HCT116 (cell line): ENCODE measurements around the gene MAEA. TPM values are rescaled to one million over a fixed set of nuclear protein-coding genes. Genes with fewer than 3 reads are reported as not detected.

Experiments
- ATAC-seq: fragments of 200-7000 bp; cut with Tn5 transposase; 2 replicates; pipeline ENCODE4 v1.9.1; 2020; ENCODE audit warnings: mild to moderate bottlenecking, moderate library complexity
- BruUV-seq: library from RNA; stranded (reverse); fragments of 400-500 nt; replicated peaks from 2 replicates; lab custom pipeline; 2021; lab: Mats Ljungman, UMichigan
- CTCF ChIA-PET: fragments of 300-600 bp; sonication (Branson Sonifier 250); formaldehyde crosslinking; loops from one replicate; lab custom pipeline; 2021; ENCODE audit warnings: antibody characterized with exemption; lab: Charles Lee
- POLR2A ChIA-PET: fragments of 300-600, 350-600 bp; sonication (Branson Sonifier 250); formaldehyde crosslinking; loops from one replicate; lab custom pipeline; 2021; ENCODE audit warnings: antibody characterized with exemption; lab: Charles Lee
- RAD21 ChIA-PET, 2 experiments: fragments of 300-600 bp; sonication (Branson Sonifier 250); formaldehyde crosslinking; loops; one replicate each; lab custom pipeline; 2023; ENCODE audit warnings: low total read pairs in 2 of 2; ENCODE audit not compliant: uncharacterized antibody in 2 of 2, unreplicated experiment in 2 of 2, low non-redundant PET in 1 of 2; lab: Charles Lee
- DNase-seq: peaks from one replicate; pipeline ENCODE4 v3.0.0-alpha.2; 2010; ENCODE audit warnings: low read depth, low spot score
- H2AFZ ChIP-seq: fragments of 200-600 bp; shearing (Covaris generic), sonication (generic); 2 replicates; pipeline ENCODE4 v1.6.1; 2017; ENCODE audit warnings: low read depth, mixed run types, mixed read lengths, antibody characterized with exemption, low read length; ENCODE audit not compliant: poor library complexity, severe bottlenecking
- H3K27ac ChIP-seq: 2 replicates; pipeline ENCODE4 v1.5.1; 2012; ENCODE audit warnings: low read depth, low read length
- H3K27me3 ChIP-seq: fragments of 200-600 bp; sonication (generic); 2 replicates; pipeline ENCODE4 v1.6.1; 2016; ENCODE audit warnings: mixed run types, low read length, mixed read lengths; ENCODE audit not compliant: insufficient read depth
- H3K36me3 ChIP-seq, 2 experiments: fragments of 200-500 bp in 1 of 2; fragments of 200-600 bp in 1 of 2; sonication (Bioruptor generic) in 1 of 2; sonication (generic) in 1 of 2; 2 replicates each; pipeline versions ENCODE4 v1.5.1 to v1.6.1; 2014 to 2016; ENCODE audit warnings: low read length in 2 of 2, inconsistent platforms in 1 of 2, mixed read lengths in 1 of 2, mixed run types in 1 of 2; ENCODE audit not compliant: insufficient read depth in 2 of 2, control insufficient read depth in 1 of 2
- H3K4me1 ChIP-seq, 2 experiments: fragments of 200-600 bp in 1 of 2; sonication (generic) in 1 of 2; 2 replicates each; pipeline versions ENCODE4 v1.5.1 to v1.6.1; 2012 to 2017; ENCODE audit warnings: low read length in 2 of 2, inconsistent platforms in 1 of 2, mild to moderate bottlenecking in 1 of 2, mixed read lengths in 1 of 2, mixed run types in 1 of 2, moderate library complexity in 1 of 2; ENCODE audit not compliant: insufficient read depth in 2 of 2, control insufficient read depth in 1 of 2
- H3K4me2 ChIP-seq: fragments of 200-600 bp; sonication (generic); 2 replicates; pipeline ENCODE4 v1.6.1; 2017; ENCODE audit warnings: mixed run types, low read length, mixed read lengths
- H3K4me3 ChIP-seq, 2 experiments: fragments of 200-600 bp in 1 of 2; sonication (generic) in 1 of 2; replicated peaks in 1 of 2; 2 replicates each; pipeline ENCODE4 v1.5.1; 2011 to 2016; ENCODE audit warnings: low read length in 2 of 2, control low read depth in 1 of 2, low read depth in 1 of 2, mild to moderate bottlenecking in 1 of 2, mixed read lengths in 1 of 2, mixed run types in 1 of 2
- H3K79me2 ChIP-seq: fragments of 200-600 bp; sonication (generic); 2 replicates; pipeline ENCODE4 v1.6.1; 2017; ENCODE audit warnings: mild to moderate bottlenecking, mixed run types, low read length, moderate library complexity, mixed read lengths; ENCODE audit not compliant: insufficient read depth
- H3K9ac ChIP-seq: fragments of 200-600 bp; sonication (generic); 2 replicates; pipeline ENCODE4 v1.6.1; 2016; ENCODE audit warnings: low read length, mixed read lengths
- H3K9me2 ChIP-seq: fragments of 200-600 bp; sonication (generic), shearing (Covaris generic); 2 replicates; pipeline ENCODE4 v1.6.1; 2017; ENCODE audit warnings: mixed run types, mild to moderate bottlenecking, moderate library complexity; ENCODE audit not compliant: insufficient read depth
- H3K9me3 ChIP-seq, 2 experiments: fragments of 200-500 bp in 1 of 2; fragments of 200-600 bp in 1 of 2; sonication (Bioruptor generic) in 1 of 2; sonication (generic) in 1 of 2; 2 replicates each; pipeline ENCODE4 v1.6.1; 2014 to 2017; ENCODE audit warnings: low read length in 2 of 2, mixed read lengths in 2 of 2, inconsistent platforms in 1 of 2, low read depth in 1 of 2, mild to moderate bottlenecking in 1 of 2, mixed run types in 1 of 2, moderate library complexity in 1 of 2; ENCODE audit not compliant: control insufficient read depth in 1 of 2, insufficient read depth in 1 of 2
- H4K20me1 ChIP-seq: fragments of 200-600 bp; sonication (generic), shearing (Covaris generic); 2 replicates; pipeline ENCODE4 v1.6.1; 2017; ENCODE audit warnings: mixed run types, mild to moderate bottlenecking, moderate library complexity; ENCODE audit not compliant: insufficient read depth
- ELF1 ChIP-seq: IDR thresholded peaks from 2 replicates; pipeline ENCODE4 v1.6.1; 2012; ENCODE audit warnings: low read depth, borderline replicate concordance
- MAX ChIP-seq: IDR thresholded peaks from 2 replicates; pipeline ENCODE4 v1.6.1; 2012
- REST ChIP-seq: IDR thresholded peaks from 2 replicates; pipeline ENCODE4 v1.6.1; 2012; ENCODE audit warnings: low read depth
- SP1 ChIP-seq: IDR thresholded peaks from 2 replicates; pipeline ENCODE4 v1.6.1; 2012; ENCODE audit warnings: low read depth
- intact Hi-C: fragments of 100-400 bp; cut with micrococcal nuclease; formaldehyde crosslinking; loops from 2 replicates; pipeline ENCODE4 v1.10.0; 2022
- total RNA-seq: library from RNA; stranded (reverse); gene quantifications from one replicate; pipeline ENCODE4 v1.2.1, GENCODE V29; 2021; ENCODE audit not compliant: unreplicated experiment

Gene MAEA
- total RNA-seq, 1 experiment from 2014 or later, result 88.3 TPM

GRCh38 chr4:1379801-1380331 lies 90.2 kb downstream of the MAEA start:
- Histone ChIP-seq H3K4me2 (no peak overlapping the region), H3K27ac (no peak overlapping the region), H3K36me3 (no peaks in the 10 kb centered on the region; a peak in 1 of 4 replicates), H3K4me3 (no peak overlapping the region), H3K9ac (no peak overlapping the region), H3K79me2 (no peaks in the 10 kb centered on the region), H3K4me1 (no peaks in the 10 kb centered on the region), H4K20me1 (no peaks in the 10 kb centered on the region), H3K9me2 (no peaks in the 10 kb centered on the region), H3K9me3 (no peaks in the 10 kb centered on the region), H2AFZ (no peak overlapping the region), H3K27me3 (no peaks in the 10 kb centered on the region)
- BruUV-seq, result no TSS peak
- intact Hi-C loops, result no loop called here
- DNase-seq (no peak), ATAC-seq (no peak)
- ChIA-PET POLR2A (no interaction called here), CTCF (no interaction called here), RAD21 (no interaction called here)
- TF ChIP-seq ELF1, result no peak
- TF ChIP-seq MAX, result no peak
- TF ChIP-seq SP1, result no peak
- no peak for TF ChIP-seq REST
